Mesothelial cell of epicardium (in vitro differentiated cells): ENCODE data around the gene ANKRD22. TPM values are rescaled to one million over a fixed set of nuclear protein-coding genes. Genes with fewer than 3 reads are reported as not detected.

Experiments
- DNase-seq, 2 experiments: peaks; one replicate each; pipeline ENCODE4 v3.0.0; 2021; ENCODE audit warnings: low spot score in 2 of 2; ENCODE audit not compliant: unreplicated experiment in 2 of 2
- H3K27ac Mint-ChIP-seq: 2 replicates; pipeline ENCODE4 v1.8.0; 2021; ENCODE audit warnings: mixed read lengths
- H3K27me3 Mint-ChIP-seq: 2 replicates; pipeline ENCODE4 v1.8.0; 2021; ENCODE audit warnings: low read depth, mixed read lengths
- H3K36me3 Mint-ChIP-seq: 2 replicates; pipeline ENCODE4 v1.8.0; 2021; ENCODE audit warnings: mixed read lengths
- H3K4me1 Mint-ChIP-seq: 2 replicates; pipeline ENCODE4 v1.8.0; 2021; ENCODE audit warnings: mixed read lengths
- H3K4me3 Mint-ChIP-seq: 2 replicates; pipeline ENCODE4 v1.8.0; 2021; ENCODE audit warnings: mild to moderate bottlenecking, moderate library complexity, mixed read lengths
- H3K9me3 Mint-ChIP-seq: 2 replicates; pipeline ENCODE4 v1.8.0; 2021; ENCODE audit warnings: mixed read lengths
- CTCF ChIP-seq: fragments of 200-600 bp; sonication (generic); IDR thresholded peaks from one replicate; pipeline ENCODE4 v1.5.0; 2021; ENCODE audit warnings: antibody characterized with exemption; ENCODE audit not compliant: unreplicated experiment
- total RNA-seq: library from RNA; stranded (reverse); gene quantifications from 3 replicates; pipeline ENCODE4 v1.2.1, GENCODE V29; 2021

Gene ANKRD22
- total RNA-seq, 1 donor from 2014 or later = 0.63 TPM

- Mint-ChIP-seq H3K4me1 (peaks cover 35% of the 10 kb centered on the region), H3K27ac (no peak overlapping the region), H3K27me3 (no peaks in the 10 kb centered on the region), H3K9me3 (no peaks in the 10 kb centered on the region), H3K4me3 (no peak overlapping the region), H3K36me3 (no peaks in the 10 kb centered on the region)
- TF ChIP-seq CTCF = no peak
- DNase-seq = no peak
Measured at GRCh38 chr10:88895250-88895649, 43.6 kb upstream of the ANKRD22 start.

- H3K27me3 Mint-ChIP-seq = peaks cover 2% of the 10 kb centered on the region
- no peak for TF ChIP-seq CTCF
- H3K27ac Mint-ChIP-seq = no peak overlapping the region
- peaks cover 25% of the 10 kb centered on the region for H3K4me1 Mint-ChIP-seq
- DNase-seq = no peak
- no peaks in the 10 kb centered on the region for H3K9me3 Mint-ChIP-seq
- H3K4me3 Mint-ChIP-seq = no peak overlapping the region
- H3K36me3 Mint-ChIP-seq = no peaks in the 10 kb centered on the region
Measured at GRCh38 chr10:88893611-88894010, 42.0 kb upstream of the ANKRD22 start.

DNA sequence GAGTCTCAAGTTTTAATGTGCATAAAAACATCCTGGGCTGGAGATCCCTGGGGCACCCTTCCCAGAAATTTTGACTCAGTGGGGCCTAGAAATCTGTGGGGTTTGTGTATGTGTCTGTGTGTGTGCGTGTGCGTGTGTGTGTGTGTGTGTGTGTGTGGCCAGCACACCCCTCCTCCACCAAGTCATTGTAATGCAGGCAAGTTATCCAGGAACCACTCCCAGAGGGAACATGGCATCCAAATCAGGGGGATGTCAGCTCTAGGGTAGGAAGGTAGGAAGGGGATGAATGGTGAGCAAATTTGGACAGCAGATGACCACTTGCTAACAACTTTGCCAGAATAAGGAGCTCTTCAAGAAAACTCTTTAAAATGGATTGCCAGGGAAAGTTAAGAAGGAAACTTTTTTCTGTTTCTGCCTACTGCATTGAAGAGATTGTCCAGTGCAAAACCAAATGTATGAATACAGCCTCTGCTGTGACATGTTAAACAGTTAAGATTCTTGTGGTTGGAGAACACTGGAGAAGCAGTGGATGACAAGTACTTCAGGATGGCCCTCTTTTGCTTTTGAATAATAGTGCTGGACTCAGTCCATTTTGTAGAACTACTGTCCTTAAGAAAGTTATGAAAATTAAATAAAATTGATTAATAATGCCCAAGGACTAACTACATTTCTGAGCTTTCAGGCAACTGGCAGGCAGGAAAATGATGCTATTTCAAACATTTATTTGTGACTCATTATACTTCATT is 40.8 kb upstream of the ANKRD22 start:
- Mint-ChIP-seq H3K36me3 (no peaks in the 10 kb centered on the region), H3K27ac (no peak overlapping the region), H3K4me3 (no peak overlapping the region), H3K27me3 (peaks cover 2% of the 10 kb centered on the region), H3K4me1 (peaks cover 15% of the 10 kb centered on the region), H3K9me3 (no peaks in the 10 kb centered on the region)
- DNase-seq = no peak
- no peak for TF ChIP-seq CTCF

GRCh38 chr10:88890681-88891381 is 39.2 kb upstream of the ANKRD22 start:
- TF ChIP-seq CTCF = no peak
- H3K36me3 Mint-ChIP-seq = no peaks in the 10 kb centered on the region
- peaks cover 2% of the 10 kb centered on the region for H3K27me3 Mint-ChIP-seq
- peaks cover 2% of the 10 kb centered on the region for H3K4me1 Mint-ChIP-seq
- no peak overlapping the region for H3K4me3 Mint-ChIP-seq
- no peak overlapping the region for H3K27ac Mint-ChIP-seq
- no peak for DNase-seq
- no peaks in the 10 kb centered on the region for H3K9me3 Mint-ChIP-seq

DNA sequence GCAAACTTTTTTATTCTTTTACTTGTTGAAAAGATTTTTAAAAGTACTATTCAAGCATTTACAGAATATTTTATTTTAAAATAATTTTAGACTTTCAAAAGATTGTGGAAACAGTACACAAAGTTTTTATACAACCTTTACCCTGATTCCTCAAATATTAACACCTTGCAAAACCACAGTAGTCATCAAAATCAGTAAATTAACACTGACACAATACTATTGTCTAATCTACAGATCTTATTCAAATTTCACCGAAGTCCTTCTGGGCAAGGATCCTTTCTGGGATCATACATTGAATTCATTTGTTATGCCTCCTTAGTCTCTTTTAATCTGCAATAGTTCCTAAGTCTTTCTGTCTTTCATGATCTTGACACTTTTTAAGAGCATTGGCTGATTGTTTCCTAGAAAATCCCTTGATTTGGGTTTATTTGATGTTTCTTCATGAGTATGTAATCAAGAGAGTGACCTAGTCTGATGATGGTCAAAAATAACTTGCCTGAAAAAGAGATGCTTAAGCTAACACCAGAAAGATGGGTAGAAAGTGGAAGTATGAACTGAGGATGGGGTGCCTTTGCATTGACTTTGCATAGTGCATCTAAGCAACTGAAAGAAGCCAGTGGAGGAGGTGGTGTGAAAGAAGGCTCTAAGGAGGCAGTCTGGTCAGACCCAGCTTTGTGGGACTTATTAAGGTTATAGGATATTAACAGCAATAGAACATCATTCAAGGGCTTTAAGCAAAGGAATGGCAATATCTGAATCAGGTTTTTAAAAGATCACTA is 38.1 kb upstream of the ANKRD22 start:
- DNase-seq = no peak
- Mint-ChIP-seq H3K9me3 (no peaks in the 10 kb centered on the region), H3K4me3 (no peak overlapping the region), H3K27ac (no peak overlapping the region), H3K4me1 (no peaks in the 10 kb centered on the region), H3K36me3 (no peaks in the 10 kb centered on the region), H3K27me3 (peaks cover 2% of the 10 kb centered on the region)
- TF ChIP-seq CTCF = no peak
